ENCODE results near the gene APPBP2. TPM values are rescaled to one million over a fixed set of nuclear protein-coding genes. Genes with fewer than 3 reads are reported as not detected.
A peak's percentile ranks its signal among the peaks of the same experiment; 100 is the strongest.
"Not testable (repeated sequence)": the region's sequence is repeated elsewhere in the genome, so short reads cannot be mapped to it uniquely, and the experiment has no call there.

APPBP2 gene
- polyA plus RNA-seq, 1 of the 3 experiments (the other 2 are of a cell fraction) = 7.6 TPM

- TF ChIP-seq IRF3 (IDR thresholded peaks at IDR 0.05; ENCODE audit: low read depth, low read length) = no peak
- peak; percentile 99 for TF ChIP-seq CTCF (IDR thresholded peaks at IDR 0.05)
- no peak for TF ChIP-seq EZH2phosphoT487 (IDR thresholded peaks at IDR 0.05; ENCODE audit: borderline replicate concordance, low read depth)
- TF ChIP-seq TCF12 (IDR thresholded peaks at IDR 0.05) = no peak
- TF ChIP-seq RXRA (IDR thresholded peaks at IDR 0.05; ENCODE audit: borderline replicate concordance, low read depth) = no peak
- 0 out of 2 replicates have a peak, but pooled peaks have one; percentile 46 for TF ChIP-seq RFX5 (IDR thresholded peaks at IDR 0.05; ENCODE audit: low read length)
- no peak for TF ChIP-seq FOXM1 (IDR thresholded peaks at IDR 0.05; ENCODE audit: low read depth)
- TF ChIP-seq CHD2 (IDR thresholded peaks at IDR 0.05; ENCODE audit: low read length, partially characterized antibody) = peak; percentile 54
- TF ChIP-seq FOSL2 (IDR thresholded peaks at IDR 0.05; ENCODE audit: borderline replicate concordance, low read depth) = no peak
- TF ChIP-seq POLR2AphosphoS5 (IDR thresholded peaks at IDR 0.05; ENCODE audit: low read depth, low read length) = no peak
- peak; percentile 61; the same call in 1 of the 2 replicates for TF ChIP-seq MAX (IDR thresholded peaks at IDR 0.05; ENCODE audit: low read depth)
These were observed 90.5 kb downstream of the APPBP2 start (continued) for GRCh38 chr17:60435244-60436167.

- H3K9ac ChIP-seq; H3F3A ChIP-seq (replicated peaks; ENCODE audit: insufficient read depth); H2AFZ ChIP-seq (ENCODE audit: low read depth); H3K4me1 ChIP-seq (ENCODE audit: control insufficient read depth in 1 of 2, insufficient read depth in 2 of 2, low read depth in 1 of 2, low read length in 1 of 2); H3K4me3 ChIP-seq (ENCODE audit: low read depth in 2 of 2, low read length in 1 of 2); H3K4me2 ChIP-seq; H3K27ac ChIP-seq (ENCODE audit: low read depth in 2 of 2, low read length in 1 of 2); H3K9me3 ChIP-seq; POLR2A ChIA-PET; H3K79me2 ChIP-seq (ENCODE audit: insufficient read depth); H4K20me1 ChIP-seq (ENCODE audit: insufficient read depth); H3K36me3 ChIP-seq (replicated peaks in 1 of 2; ENCODE audit: control insufficient read depth in 1 of 2, insufficient read depth in 2 of 2, low read length in 1 of 2); DNase-seq; H3K9me2 ChIP-seq; H3K27me3 ChIP-seq (ENCODE audit: insufficient read depth): not testable (repeated sequence)
- CTCF ChIA-PET = interaction anchor here (0.6 to 3.0 kb wide), 3 partner anchors 12 to 290 kb away, joined by 3 to 12 read pairs (median 6); no protein-coding TSS in a partner anchor
- 91% methylated on average over 4 of the region's 4 CpGs for WGBS (ENCODE audit: low lambda C conversion rate)
These were observed 92.7 kb downstream of the APPBP2 start for GRCh38 chr17:60433021-60433997.

GRCh38 chr17:60430561-60430960 lies 95.5 kb downstream of the APPBP2 start:
- CTCF ChIA-PET = interaction anchor here (1.3 to 3.0 kb wide), 4 partner anchors 10 to 284 kb away, joined by 3 to 12 read pairs (median 8); no protein-coding TSS in a partner anchor
- H4K20me1 ChIP-seq (ENCODE audit: insufficient read depth); H3K27ac ChIP-seq (ENCODE audit: low read depth in 2 of 2, low read length in 1 of 2); H3K27me3 ChIP-seq (ENCODE audit: insufficient read depth); H3K79me2 ChIP-seq (ENCODE audit: insufficient read depth); H3F3A ChIP-seq (replicated peaks; ENCODE audit: insufficient read depth); H3K9ac ChIP-seq; H3K4me3 ChIP-seq (ENCODE audit: low read depth in 2 of 2, low read length in 1 of 2); H3K9me2 ChIP-seq; H3K9me3 ChIP-seq; H3K36me3 ChIP-seq (replicated peaks in 1 of 2; ENCODE audit: control insufficient read depth in 1 of 2, insufficient read depth in 2 of 2, low read length in 1 of 2); POLR2A ChIA-PET; DNase-seq; H3K4me1 ChIP-seq (ENCODE audit: control insufficient read depth in 1 of 2, insufficient read depth in 2 of 2, low read depth in 1 of 2, low read length in 1 of 2); H2AFZ ChIP-seq (ENCODE audit: low read depth); H3K4me2 ChIP-seq: not testable (repeated sequence)
- WGBS (ENCODE audit: low lambda C conversion rate) = 94% methylated on average over 7 of the region's 7 CpGs

- CTCF ChIA-PET = interaction anchor here (1.0 to 2.7 kb wide), 6 partner anchors 8 to 331 kb away, joined by 3 to 12 read pairs (median 4); no protein-coding TSS in a partner anchor
- H3K4me3 ChIP-seq (ENCODE audit: low read depth in 2 of 2, low read length in 1 of 2); H3K4me2 ChIP-seq; H3K36me3 ChIP-seq (replicated peaks in 1 of 2; ENCODE audit: control insufficient read depth in 1 of 2, insufficient read depth in 2 of 2, low read length in 1 of 2); H3K27me3 ChIP-seq (ENCODE audit: insufficient read depth); H3K79me2 ChIP-seq (ENCODE audit: insufficient read depth); H2AFZ ChIP-seq (ENCODE audit: low read depth); H3K9me2 ChIP-seq; DNase-seq; H3K27ac ChIP-seq (ENCODE audit: low read depth in 2 of 2, low read length in 1 of 2); H3K4me1 ChIP-seq (ENCODE audit: control insufficient read depth in 1 of 2, insufficient read depth in 2 of 2, low read depth in 1 of 2, low read length in 1 of 2); H3K9me3 ChIP-seq; H4K20me1 ChIP-seq (ENCODE audit: insufficient read depth); POLR2A ChIA-PET; H3K9ac ChIP-seq; H3F3A ChIP-seq (replicated peaks; ENCODE audit: insufficient read depth): not testable (repeated sequence)
- WGBS (ENCODE audit: low lambda C conversion rate) = 62% methylated on average over 6 of the region's 6 CpGs
These were observed 97.6 kb downstream of the APPBP2 start for GRCh38 chr17:60428491-60428890.
